HG02870 (cell line): ENCODE results near the gene HNRNPM.
A peak's percentile ranks its signal among the peaks of the same experiment; 100 is the strongest.
"Not testable (repeated sequence)": the region's sequence is repeated elsewhere in the genome, so short reads cannot be mapped to it uniquely, and the experiment has no call there.

Experiments
- ATAC-seq: cut with Tn5 transposase; IDR thresholded peaks from one replicate; pipeline ENCODE4 v1.9.1; 2021; ENCODE audit warnings: mild to moderate bottlenecking, moderate library complexity; ENCODE audit not compliant: unreplicated experiment

The HNRNPM gene

GRCh38 chr19:8511573-8512101 is 66.9 kb downstream of the HNRNPM start:
- no peak for ATAC-seq

- no peak for ATAC-seq
Measured at GRCh38 chr19:8512115-8512967, 67.6 kb downstream of the HNRNPM start.

DNA sequence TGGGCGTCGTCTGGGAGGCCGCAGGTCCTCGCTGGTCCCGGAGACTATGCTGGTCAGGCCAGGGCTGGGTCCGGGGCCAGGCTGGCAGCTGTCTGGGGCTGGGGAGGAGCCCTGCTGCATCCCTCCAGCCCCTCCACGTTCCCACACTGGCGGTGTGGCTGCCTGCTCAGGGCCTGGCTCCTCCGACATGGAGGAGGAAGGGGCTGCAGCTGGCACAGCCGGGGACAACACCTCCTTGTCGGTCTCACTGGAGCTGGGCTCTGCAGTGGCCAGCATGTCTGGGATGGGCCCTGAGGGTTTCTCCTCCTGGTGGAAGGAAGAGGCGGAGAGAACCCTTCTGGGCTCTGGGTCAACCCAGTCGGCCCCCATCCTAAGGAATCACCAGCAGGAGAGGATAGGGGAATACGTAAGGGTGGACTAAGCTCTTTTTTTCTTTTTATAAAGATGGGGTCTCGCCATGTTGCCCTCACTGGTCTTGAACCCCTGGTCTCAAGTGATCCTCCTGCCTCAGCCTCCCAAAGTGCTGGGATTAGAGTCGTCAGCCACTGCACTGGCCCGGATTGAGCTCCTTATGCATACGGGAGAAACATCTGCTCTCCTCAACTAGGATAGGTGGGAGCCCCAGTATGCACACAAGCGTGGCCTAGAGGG is 68.4 kb downstream of the HNRNPM start:
- no peak for ATAC-seq

- peak; percentile 80 for ATAC-seq
Measured at GRCh38 chr19:8513687-8514504, 69.1 kb downstream of the HNRNPM start, which contains the start of gene ZNF414. Gene ZNF414, minus strand, starts transcription at chr19:8514167. Its CDS starts 121 bp downstream, at chr19:8514046.

DNA sequence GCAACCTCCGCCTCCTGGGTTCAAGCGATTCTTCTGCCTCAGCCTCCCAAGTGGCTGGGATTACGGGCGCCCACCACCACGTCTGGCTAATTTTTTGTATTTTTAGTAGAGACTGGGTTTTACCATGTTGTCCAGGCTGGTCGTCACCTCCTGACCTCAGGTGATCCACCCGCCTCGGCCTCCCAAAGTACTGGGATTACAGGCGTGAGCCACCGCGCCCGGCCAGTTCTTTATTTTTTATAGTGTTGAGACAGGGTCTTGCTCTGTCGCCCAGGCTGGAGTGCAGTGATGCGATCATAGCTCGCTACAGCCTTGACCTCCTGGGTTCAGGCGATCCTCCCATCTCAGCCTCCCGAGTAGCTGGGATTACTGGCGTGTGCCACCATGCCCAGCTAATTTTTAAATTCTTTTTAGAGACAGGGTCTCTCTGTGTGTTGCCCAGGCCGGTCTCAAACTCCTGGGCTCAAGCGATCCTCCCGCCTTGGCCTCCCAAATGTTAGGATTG is 69.8 kb downstream of the HNRNPM start:
- ATAC-seq, result not testable (repeated sequence)

DNA sequence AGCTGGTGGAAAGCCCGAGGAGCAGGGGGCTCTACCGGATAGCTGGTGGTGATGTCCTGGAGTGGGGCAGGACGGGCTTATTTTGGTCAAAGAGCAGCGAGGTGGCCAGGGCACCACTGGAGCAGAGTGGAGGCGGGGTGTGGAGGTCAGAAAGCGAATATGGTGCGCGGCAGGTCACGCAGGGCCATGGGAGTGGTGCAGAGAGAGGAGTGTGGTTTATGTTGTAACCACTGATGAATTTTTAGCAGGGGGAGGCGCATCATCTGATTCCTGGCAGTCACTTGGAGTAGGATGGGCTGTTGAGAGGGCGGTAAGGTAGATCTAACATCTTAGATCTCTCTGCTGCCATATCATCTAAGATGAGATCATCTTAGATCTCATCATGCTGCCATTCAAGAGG is 70.5 kb downstream of the HNRNPM start:
- ATAC-seq, result no peak

GRCh38 chr19:8517551-8518442 is 73.0 kb downstream of the HNRNPM start:
- ATAC-seq, result no peak

DNA sequence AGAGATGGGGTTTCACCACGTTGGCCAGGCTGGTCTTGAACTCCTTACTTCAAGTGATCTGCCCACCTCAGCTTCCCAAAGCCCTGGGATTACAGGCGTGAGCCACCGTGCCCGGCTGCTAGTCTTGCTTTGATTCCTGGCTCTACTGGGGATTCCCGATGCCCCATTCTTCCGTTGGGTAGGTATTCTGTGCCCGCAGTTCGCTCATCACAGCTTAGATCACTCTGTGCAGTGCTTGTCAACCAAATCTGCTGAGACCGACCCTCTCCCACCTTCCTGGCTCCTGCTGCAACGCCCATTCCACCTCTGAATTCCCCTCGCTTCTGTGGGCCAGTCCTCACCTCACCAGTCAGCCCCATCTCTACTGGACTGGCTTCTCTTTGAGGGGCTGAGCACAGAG is 73.8 kb downstream of the HNRNPM start:
- ATAC-seq, result no peak

GRCh38 chr19:8519388-8519787 is 74.6 kb downstream of the HNRNPM start:
- no peak for ATAC-seq

DNA sequence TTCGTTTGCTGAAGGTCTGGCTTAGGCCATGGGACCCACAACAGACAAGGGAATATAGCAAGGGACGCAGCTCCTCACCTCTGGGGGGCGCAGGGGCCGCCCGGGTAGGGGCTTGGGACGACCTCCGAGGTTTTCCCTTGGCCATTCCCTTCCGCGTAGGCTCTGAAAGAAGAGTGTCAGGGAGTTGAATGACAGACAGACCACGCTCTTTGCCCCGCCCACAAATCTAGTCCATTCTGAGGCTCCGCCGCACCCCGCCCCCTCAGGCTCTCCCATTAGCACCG is 80.6 kb downstream of the HNRNPM start:
- no peak for ATAC-seq

DNA sequence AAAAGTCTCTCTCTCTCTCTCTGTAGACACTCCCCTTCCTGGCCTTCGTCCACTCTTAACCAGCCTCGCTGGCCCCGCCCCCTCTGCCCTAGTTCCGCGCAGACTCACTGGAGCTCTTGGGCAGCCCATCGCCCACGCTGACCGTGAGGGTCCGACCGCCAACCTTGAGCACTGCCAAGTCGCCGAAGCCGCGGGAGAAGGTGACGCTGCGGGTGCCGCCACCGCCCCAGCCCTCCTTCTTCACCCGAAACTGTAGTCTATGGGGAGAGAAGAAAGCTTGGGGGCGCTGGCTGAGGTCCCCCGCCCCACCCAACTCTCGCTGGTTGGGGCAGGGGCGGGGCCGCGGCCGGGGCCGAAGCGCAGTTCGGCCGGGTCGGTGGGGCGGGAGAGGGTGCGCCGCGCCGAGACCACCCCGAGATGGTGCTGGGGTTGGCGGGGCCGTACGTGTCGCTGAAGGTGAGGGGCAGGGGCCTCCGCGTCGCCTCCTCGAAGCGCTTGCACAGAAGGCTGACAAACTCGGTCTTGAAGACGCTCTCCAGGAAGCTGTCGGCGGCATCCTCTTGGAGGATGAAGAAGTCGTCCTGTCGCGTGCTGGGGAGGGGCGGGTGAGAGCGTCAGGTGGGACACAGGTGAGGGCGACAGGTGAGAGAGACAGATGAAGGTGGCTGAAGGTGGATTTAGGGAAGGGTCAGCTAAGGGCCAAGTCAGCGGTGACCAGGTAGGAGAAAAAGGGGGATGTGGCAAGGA is 81.7 kb downstream of the HNRNPM start:
- no peak for ATAC-seq

- no peak for ATAC-seq
Measured at GRCh38 chr19:8528500-8528899, 83.7 kb downstream of the HNRNPM start.

DNA sequence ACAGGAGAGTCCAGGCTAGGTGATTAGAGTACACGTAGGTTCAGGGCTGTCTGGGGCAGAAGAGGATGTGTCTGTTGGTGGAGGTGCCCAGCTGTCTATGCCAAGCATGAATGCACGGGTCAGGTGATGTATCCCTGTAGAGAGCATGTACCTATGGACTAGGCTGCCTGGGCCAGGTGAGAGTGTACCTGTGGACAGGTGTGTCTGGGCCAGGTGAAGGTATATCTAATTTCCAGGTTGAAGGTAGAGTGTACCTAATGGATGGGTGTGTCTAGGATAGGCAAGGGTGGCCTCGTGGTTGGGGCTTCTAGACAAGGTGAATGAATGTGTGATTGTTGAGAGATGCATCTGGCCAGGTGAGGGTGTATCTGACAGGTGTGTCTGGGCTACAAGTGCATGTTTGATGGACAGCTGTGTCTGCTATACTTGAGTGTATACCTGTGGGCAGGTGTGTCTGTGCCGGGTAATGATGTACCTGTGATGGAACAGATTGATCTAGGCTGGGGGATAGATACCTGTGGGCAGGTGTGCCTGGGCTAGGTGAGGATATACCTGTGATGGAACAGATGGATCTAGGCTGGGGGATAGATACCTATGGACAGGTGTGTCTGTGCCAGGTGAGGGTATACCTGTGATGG is 84.7 kb downstream of the HNRNPM start:
- no peak for ATAC-seq

DNA sequence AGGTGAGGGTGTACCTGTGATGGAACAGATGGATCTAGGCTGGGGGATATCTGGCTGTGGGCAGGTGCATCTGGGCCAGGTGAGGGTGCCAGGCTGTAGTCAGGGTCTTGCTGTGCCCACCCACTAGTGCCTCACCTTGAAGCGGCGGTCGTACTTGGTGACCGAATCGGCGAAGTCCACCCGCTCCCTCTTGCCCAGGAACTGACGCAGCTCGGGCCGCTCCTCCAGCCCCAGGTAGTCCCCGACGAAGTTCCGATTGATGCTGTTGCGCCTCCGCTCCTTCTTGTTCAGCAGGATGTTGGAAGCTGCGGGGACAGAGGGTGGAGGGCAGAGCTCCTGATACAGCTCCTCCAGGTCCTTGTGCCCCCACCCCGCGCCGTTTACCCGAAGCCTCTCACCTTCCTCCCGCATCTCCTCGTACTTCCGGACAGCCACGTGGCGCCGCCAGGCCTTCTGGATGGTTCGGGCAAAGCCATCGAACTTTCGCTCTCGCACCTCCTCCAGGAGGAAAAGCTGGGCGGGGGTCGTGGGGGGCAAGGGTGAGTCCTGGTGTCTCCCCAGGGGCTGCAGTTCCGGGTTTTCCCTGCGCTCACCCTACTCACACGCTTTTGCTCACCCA is 85.4 kb downstream of the HNRNPM start:
- ATAC-seq, result no peak

- ATAC-seq, result no peak
Measured at GRCh38 chr19:8531470-8531869, 86.7 kb downstream of the HNRNPM start.

- no peak for ATAC-seq
Measured at GRCh38 chr19:8532225-8532624, 87.5 kb downstream of the HNRNPM start.

DNA sequence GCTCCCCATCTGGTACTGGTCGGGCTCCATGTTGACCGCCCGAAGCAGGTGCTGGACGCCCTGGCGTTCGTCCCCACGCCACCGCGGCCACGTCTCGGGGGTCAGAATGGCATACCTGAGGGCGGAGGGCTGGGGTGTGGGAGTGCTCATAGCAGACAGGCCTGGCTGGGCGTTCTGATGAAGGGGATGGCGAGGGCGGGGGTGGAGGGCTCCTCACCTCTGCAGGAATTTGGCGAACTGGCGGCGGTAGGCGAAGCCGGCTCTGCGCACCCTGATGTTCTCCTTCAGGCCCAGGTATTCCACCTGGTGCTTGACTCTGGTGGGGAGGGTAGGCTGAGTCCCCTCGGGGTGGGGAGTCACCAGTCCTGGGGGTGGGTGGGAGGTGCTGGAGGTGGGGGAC is 91.5 kb downstream of the HNRNPM start:
- no peak for ATAC-seq

DNA sequence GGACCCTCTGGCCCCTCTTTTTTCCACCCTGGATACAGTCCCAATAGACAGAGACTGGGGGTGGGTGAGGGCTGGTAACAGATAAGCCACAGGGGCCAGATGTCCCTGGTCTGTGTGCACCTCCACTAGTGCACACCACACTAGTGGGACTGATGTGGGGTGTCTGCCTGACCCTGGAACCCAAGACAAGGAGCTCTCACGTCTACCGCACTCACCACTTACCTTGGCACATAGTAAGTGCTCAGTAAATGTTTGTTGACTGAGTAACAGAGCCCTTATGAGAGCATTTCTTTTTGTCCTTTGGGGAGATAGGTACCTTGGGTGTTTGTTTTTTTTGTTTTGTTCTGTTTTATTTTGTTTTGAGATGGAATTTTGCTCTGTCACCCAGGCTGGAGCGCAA is 92.3 kb downstream of the HNRNPM start:
- no peak for ATAC-seq
